Colon (tissue), 2 donors: ENCODE results near the gene PIGU.
"Not testable (repeated sequence)": the region's sequence is repeated elsewhere in the genome, so short reads cannot be mapped to it uniquely, and the experiment has no call there.

Source experiments
- FAIRE-seq: peaks from 2 replicates; lab custom pipeline; 2012; peaks lifted over from hg19 to GRCh38; lab: Jason Lieb, UNC
- donor health status: control.
- donor health status: control.

PIGU gene

GRCh38 chr20:34676642-34677373 is at the start of gene PIGU:
Gene PIGU, minus strand, starts transcription at chr20:34677092. Its CDS starts 7 bp downstream, at chr20:34677085.
- FAIRE-seq = no peak

- no peak for FAIRE-seq
Measured at GRCh38 chr20:34724172-34724571, 47.3 kb upstream of the PIGU start.

- not testable (repeated sequence) for FAIRE-seq
Measured at GRCh38 chr20:34722560-34722959, 45.7 kb upstream of the PIGU start.

GRCh38 chr20:34720266-34720665 is 43.4 kb upstream of the PIGU start:
- FAIRE-seq = no peak

GRCh38 chr20:34719242-34720017 is 42.5 kb upstream of the PIGU start:
- not testable (repeated sequence) for FAIRE-seq

- FAIRE-seq = no peak
Measured at GRCh38 chr20:34717230-34718095, 40.6 kb upstream of the PIGU start.

GRCh38 chr20:34716921-34717229 is 40.0 kb upstream of the PIGU start:
- no peak for FAIRE-seq

GRCh38 chr20:34715384-34715783 is 38.5 kb upstream of the PIGU start:
- FAIRE-seq = no peak

- not testable (repeated sequence) for FAIRE-seq
Measured at GRCh38 chr20:34713944-34714515, 37.1 kb upstream of the PIGU start.

- FAIRE-seq = no peak
Measured at GRCh38 chr20:34713194-34713943, 36.5 kb upstream of the PIGU start.

GRCh38 chr20:34712525-34713192 is 35.8 kb upstream of the PIGU start:
- FAIRE-seq = no peak

- no peak for FAIRE-seq
Measured at GRCh38 chr20:34711813-34712430, 35.0 kb upstream of the PIGU start.

GRCh38 chr20:34710861-34711574 is 34.1 kb upstream of the PIGU start:
- FAIRE-seq = no peak

- no peak for FAIRE-seq
Measured at GRCh38 chr20:34710568-34710839, 33.6 kb upstream of the PIGU start.

- FAIRE-seq = no peak
Measured at GRCh38 chr20:34709831-34710567, 33.1 kb upstream of the PIGU start.

GRCh38 chr20:34709044-34709830 is 32.3 kb upstream of the PIGU start:
- no peak for FAIRE-seq

- FAIRE-seq = no peak
Measured at GRCh38 chr20:34708621-34709043, 31.7 kb upstream of the PIGU start.
